Stimulated activated CD8-positive, alpha-beta memory T cell treated with anti-CD3 and anti-CD28 coated beads, Interleukin-15, amount 100 ng/mL, for 1 hour (primary cell): ENCODE results near the gene MRPL41.
"Not testable (repeated sequence)": the region's sequence is repeated elsewhere in the genome, so short reads cannot be mapped to it uniquely, and the experiment has no call there.

Source experiments
- DNase-seq: peaks from one replicate; pipeline ENCODE4 v3.0.0-alpha.2; 2020; ENCODE audit warnings: low read depth

The MRPL41 gene

DNA sequence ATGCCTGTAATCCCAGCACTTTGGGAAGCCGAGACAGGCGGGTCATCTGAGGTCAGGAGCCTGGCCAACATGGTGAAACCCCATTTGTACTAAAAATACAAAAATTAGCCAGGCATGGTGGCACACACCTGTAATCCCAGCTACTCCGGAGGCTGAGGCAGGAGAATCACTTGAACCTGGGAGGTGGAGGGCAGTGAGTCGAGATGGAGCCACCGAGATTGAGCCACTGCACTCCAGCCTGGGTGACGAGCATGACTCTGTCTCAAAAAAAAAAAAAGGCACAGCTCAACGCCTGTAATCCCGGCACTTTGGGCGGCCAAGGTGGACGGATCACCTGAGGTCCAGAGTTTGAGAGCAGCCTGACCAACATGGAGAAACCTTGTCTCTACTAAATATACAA, 2.0 kb downstream of the MRPL41 start:
- not testable (repeated sequence) for DNase-seq

DNA sequence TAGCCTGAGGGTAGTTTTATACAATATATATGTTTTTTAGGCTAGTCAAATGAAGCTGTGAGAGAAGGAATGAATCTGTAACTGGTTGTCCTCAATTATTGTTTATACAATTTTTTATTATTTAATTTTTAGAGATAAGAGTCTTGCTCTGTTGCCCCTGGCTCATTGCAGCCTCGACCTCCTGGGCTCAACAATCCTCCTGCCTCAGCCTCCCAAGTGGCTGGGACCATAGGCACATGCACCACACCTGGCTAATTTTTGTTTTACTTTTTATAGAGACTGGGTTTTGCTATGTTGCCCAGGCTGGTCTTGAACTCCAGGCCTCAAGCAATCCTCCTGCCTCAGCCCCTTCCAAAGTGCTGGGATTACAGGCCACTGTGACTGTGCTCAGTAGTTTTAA, 2.7 kb downstream of the MRPL41 start:
- no peak for DNase-seq

DNA sequence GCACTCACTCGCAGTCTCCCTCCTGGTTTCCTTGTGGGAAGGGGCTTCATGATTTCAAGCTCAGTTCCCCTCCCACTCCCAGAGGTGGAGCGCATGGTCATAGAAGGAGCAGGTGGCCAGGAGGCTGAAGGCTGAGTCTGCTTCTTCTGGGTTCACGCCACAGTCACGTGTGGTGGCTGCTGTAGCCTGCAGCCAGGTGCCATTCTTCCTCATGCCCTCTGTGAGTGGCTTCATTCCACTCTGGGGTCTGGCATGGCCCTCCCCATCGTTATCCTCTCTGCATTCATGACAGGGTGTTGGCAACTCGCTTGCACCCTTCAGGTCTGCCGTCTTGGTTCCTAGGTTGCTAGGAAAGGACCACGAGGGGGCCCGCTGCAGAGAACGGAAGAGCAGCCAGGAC, 3.5 kb downstream of the MRPL41 start:
- no peak for DNase-seq

DNA sequence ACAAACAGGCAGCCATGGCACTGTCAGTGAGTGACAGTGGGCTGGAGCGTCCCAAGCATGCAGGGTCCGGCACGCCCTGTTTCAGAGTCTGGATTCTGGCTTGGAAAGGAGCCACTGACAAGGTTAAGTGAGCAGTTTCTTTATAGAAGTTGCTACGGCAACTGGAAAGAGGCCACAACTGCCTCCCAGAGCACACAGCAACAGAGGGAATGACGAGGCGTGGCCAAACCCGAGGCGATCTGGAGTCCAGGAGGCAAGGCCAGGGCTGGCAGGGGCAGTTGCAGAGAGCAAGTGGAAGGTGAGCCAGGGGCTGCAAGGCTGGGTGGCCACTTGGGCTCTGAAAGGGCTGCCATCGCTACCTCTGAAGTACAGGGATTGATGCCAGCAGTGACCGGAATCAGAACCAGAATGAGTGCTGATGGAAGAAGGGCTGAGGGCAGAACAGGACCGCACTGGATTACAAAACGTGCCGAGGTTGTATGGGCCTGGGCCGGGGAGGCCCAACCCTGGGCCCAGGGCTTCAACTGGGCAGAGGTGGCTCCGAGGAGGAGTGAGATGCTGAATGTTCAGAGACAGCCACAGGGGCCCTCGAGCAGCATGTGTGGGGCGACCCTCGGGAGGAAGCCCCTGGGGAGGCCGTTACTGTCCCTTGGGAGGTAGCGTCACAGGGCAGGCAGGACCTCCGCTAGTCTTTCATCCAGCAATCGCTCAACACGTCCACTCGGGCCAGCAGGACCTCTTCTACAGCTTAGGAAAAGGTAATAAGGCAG, 4.6 kb downstream of the MRPL41 start:
- DNase-seq, result no peak

DNA sequence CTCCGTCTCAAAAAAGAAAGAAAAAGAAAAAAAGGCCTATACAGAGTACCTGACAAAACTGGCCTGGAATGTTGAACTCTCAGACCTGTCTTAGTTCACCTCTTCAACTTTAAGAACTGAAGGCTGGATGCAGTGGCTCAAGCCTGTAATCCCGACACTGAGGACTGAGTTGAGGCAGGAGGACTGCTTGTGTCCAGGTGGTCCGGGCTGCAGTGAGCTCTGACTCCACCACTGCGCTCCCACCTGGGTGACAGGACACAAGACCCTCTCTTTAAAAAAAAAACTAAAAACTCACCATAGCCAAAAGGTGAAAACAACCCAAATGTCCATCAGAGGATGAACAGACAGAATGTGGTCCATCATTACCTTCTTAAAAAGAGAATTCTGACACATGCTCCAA, 6.4 kb downstream of the MRPL41 start:
- no peak for DNase-seq

DNA sequence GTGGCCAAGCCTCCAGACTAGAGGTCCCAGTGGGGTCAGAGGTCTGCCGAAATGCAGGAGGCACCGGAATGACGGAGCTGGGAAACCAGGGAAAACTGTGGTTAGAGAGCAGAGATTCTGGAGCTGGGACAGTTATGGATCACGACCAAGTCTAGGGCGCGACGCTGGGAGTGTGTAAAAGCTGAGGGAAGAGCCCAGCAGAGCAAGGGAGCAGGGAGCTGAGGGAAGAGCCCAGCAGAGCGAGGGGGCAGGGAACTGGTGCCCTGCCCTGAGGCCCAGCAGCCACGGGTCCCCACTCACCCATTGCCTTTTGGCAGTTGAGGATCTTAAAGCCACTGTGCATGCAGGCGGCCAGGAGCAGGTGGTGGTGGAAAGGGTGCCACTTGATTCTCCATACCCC, 12.5 kb downstream of the MRPL41 start:
- no peak for DNase-seq

DNA sequence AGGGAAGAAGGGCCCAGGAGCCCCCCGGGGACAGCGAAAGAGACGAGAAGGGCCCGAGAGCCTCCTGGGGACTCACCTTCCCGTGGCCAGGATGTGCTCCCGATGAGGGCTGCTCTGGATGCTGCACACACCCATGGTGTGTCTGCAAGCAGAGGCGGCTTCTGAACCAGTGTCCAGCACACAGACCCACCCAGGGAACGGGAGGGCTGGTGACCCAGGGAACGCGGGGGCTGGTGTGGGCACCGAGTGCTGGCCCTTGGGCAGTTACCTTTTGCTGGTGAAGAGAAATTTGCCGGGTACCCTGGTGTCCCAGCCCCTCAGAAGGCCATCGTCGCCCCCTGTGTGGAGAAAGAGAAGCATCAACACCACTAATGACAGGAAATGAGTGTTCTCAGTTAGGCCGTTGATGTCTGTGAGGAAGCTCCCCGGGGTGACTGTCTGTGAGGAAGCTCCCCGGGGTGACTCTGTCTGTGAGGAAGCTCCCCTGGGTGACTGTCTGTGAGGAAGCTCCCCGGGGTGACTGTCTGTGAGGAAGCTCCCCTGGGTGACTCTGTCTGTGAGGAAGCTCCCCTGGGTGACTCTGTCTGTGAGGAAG, 13.2 kb downstream of the MRPL41 start:
- DNase-seq, result no peak

DNA sequence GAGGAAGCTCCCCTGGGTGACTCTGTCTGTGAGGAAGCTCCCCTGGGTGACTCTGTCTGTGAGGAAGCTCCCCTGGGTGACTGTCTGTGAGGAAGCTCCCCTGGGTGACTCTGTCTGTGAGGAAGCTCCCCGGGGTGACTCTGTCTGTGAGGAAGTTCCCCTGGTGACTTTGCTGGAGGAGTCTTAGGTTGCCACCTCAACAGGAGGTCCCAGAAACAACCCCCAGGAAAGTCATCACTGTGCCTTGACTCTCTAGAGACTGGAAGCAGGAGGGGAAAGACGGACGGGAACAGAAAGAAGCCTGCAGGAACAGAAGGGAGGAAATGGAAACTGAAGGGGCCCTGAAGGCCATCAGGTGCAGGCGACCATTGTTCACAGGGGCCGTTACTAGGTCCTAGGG, 16.8 kb downstream of the MRPL41 start:
- not testable (repeated sequence) for DNase-seq

DNA sequence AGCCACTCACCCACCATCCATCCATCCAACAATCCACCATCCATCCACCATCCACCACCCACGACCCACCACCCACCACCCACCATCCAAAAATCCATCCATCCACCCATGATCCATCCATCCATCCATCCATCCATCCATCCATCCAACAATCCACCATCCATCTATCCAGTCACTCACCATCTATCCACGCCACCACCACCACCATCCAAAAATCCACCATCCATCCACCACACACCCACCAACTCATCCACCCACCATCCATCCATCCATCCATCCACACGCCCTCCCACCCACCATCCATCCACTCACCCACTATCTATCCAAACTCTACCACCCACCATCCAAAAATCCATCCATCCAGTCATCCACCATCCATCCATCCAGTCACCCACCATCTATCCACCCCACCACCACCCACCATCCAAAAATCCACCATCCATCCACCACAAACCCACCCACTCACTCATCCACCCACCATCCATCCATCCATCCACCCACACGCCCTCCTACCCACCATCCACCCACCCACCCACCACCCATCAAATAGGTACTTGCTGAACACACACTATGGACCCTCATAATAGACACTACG, 18.0 kb downstream of the MRPL41 start:
- DNase-seq, result no peak

DNA sequence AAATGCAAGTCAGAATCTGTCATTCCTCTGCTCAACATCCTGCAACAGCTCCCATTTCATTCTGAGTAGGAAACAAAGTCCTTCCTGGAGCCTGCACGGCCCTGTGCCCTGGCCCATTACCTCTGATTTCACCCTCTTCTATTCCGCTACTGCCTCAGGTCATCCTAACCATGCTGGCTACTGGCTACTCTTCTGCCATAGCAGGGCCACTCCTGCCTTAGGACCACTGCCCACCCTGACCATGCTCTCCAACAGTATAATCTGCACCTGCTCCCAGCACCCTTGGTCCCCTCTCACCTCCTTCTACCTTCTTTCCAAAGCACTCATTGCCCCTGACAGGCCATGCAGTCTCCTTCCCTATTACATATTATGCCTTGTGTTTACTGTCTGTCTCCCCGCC, 18.9 kb downstream of the MRPL41 start:
- DNase-seq, result no peak

DNA sequence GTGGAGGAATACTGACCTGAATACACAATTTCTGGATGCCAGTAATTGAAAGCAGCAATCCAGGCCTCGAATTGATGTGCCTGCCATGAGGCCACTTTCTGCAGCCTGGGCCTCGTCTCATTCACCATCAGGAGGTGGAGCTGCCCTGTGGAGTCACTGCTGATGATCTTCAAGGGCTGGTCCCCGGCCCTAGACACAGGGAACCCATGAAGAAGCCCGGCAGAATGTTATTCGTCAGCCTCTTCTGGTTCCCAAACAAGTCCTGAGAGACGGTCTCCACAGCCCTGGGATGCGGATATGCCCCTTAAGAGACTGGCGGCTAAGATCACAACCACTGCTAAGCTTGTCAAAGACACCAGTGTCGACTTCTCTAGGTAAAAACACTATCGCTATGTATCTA, 22.5 kb downstream of the MRPL41 start:
- no peak for DNase-seq

DNA sequence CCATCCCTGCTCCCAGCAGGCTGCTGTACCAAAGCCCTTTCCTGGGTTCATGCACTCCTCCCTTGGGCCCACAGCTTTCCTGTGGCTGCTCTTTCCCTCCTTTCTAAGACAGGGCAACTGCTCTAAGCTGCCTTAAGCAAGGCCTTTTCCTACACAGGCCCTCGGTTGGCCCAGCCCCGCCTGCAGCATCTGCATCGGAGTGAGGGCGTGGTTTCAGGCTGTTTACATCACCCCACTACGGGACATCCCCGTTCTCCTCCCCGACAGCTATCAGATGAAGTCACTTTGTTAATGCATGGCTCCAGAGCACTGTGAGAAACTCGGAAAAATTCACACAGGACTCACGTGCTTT, 23.7 kb downstream of the MRPL41 start:
- DNase-seq, result no peak

DNA sequence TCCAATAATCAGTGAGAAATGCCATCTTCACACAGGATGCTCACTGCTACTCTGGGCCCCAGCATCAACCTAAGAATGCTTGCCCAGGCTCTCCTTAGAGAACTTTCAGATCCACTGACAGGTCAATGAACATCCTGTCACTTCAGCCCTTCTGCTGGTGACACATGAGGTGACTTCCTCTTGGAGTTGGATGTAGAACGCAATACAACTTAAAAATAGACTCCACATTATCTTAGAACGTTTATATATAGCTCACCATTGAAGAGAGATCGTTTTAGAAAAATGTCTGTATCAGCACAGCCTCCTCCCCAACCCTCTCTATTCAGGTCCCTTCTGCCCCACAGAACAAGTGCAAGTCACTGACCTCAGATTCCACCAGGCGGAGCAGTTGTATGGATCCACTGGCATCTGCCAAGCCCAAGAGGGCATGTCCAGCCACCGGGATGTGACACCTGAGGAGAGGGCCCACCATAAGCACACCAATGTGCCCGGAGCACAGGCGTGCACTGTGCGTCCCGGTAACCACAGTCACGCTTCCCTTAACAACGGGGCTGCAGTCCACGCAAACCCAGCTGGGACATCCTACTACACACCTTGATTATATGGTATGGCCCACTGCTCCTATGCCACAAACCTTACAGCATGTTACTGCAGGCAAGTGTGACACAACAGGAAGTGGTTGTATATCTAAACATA, 24.2 kb downstream of the MRPL41 start:
- no peak for DNase-seq

DNA sequence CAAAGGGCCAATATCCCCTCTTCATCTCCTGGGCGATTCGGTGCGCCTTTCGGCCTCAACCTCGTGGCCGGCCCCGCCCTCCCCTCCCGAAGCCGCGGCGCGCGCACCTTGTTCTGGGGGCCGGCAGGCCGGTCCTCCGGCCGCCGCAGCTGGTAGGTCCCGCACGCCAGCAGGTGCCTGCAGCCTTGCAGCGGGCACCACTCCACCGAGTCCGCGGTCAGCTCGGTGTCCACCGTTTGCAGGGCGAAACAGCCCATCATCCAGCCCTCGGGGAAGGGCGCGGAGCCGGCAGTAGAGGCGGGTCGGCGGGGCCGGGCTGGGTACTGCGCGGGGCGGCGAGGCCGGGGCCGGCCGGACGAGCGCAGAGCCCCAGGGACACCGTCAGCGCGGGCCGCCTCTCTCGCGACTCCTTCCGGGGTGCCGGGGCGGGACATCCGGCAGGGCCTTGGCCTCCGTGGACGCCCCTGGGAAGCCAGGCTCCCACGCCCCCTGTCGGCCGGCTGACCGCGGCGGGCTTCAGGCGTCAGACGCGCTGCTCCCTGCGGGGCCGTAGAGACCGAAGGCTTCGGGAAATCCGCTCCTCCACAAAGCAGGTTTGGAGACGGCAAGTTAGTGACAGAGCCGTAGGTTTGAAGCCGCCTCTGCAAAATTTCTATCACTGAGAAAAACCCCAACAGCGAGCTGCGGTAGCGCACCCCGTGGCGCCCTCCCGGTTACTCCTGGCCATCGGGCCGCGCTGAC, 27.0 kb downstream of the MRPL41 start, which contains the start of gene DPH7:
Gene DPH7, minus strand, starts transcription at position 408 of the 741 bp plus-strand sequence. Its CDS starts 148 bp downstream, at position 260.
- peak; percentile 96 for DNase-seq

DNA sequence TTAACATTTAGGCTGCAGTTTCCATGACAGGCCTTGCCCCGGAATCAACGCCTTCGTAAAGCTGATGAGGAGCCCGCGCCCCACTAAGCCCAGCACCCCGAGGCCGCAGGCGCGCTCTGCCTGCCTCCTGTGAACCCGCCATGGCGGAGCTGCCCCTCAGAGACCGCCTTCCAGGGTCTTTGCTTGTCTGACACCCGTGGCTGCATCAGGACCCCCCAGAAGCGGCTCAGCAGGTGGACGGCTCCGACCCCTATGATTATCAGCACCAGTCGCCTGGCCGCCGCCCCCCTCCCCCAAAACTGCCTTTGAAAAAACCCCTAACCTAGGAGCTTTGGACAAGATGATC, 27.6 kb downstream of the MRPL41 start:
- DNase-seq, result no peak

DNA sequence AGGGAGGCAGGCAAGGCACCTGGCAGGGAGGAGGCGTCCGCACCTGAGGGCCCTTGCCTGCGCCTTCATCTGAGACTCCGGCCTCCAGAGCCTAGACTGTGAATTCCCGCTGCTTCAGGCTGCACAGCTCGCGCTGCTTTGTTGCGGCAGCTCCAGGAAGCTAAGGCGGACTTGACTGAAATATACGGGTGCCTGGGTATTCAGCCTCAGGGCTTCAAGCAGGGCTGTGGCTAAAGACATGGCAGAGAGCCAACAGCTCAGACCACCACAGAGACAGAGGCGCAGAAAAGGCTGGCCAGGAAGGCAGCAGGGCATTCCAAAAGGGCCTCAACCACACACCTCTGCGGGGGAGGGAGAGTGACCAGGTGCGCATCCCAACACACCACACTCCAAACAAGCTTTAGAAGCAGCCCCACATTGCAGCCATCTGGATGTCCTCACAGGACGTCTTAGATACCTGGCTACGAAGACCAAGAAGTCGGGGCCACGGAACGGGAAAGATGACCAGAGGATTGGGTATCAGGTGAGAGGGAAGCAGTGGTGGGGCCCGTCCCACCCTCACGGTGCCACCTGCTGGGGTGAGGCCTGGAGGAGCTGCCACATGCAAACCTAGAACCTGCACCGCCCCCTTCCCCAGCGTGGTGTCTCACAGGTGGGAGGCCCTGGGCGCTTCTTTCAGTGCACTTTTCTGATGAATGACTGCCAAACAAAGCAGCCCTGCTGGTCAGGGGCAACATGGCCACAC, 28.7 kb downstream of the MRPL41 start:
- no peak for DNase-seq

DNA sequence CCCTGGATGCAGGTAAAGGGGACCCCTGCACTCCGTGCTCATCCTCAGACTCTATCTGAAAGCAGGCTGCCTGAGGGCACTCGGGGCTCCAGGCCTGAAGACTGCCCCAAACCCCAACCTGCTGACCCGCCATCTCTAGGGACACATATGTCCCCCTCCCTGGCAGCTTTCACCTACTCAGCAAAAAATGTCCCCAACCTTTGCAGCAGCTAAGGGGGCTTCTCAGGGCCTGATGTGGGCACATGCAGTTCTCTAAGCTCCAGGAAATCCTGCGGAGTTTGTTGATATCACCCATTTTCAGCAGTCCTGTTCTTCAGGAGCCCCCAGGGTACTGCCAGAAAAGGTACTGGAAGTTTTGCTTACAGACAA, 29.3 kb downstream of the MRPL41 start:
- no peak for DNase-seq

DNA sequence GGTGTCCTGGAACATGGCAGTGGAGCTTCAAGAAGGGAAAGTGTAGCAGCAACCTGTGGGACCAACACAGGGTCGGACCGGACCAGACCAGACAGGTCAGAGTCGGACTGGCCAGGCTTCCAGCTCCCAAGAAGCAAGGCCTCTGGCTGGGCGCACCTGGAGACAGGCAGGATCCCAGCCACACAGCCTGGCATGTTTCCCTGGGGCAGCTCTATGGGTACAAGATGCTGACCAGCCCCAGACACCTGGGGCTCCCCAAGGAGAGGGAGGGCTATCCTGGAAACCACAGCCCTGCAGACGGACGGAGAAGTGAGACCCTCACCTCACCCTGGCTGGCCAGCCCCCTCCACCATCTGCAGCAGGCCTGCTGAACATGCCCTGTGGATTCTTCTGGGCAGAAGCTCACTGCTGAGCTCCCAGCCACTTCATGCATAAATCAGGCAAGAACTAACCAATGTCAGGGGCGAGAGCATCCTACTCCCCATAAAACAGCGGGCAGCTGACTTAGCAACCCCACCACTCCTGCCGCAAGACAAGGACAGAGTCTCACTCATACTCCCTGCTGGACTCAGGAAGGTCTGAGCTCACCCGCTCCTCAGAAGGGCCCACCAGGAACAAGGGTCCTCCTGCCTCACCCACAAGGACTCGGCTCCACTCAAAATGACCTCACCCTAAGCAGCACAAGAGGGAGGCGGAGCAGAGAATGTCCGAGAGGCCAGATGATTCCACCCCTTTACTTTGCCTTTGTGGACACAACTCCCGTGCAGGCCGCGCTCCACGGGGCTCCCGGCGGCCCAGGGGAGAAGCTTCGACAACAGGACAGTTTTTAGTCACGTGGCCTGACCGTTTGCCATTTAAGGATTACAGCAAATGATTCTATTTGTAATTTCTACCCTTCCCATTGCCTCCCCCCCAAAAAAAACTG, 29.9 kb downstream of the MRPL41 start:
- no peak for DNase-seq

DNA sequence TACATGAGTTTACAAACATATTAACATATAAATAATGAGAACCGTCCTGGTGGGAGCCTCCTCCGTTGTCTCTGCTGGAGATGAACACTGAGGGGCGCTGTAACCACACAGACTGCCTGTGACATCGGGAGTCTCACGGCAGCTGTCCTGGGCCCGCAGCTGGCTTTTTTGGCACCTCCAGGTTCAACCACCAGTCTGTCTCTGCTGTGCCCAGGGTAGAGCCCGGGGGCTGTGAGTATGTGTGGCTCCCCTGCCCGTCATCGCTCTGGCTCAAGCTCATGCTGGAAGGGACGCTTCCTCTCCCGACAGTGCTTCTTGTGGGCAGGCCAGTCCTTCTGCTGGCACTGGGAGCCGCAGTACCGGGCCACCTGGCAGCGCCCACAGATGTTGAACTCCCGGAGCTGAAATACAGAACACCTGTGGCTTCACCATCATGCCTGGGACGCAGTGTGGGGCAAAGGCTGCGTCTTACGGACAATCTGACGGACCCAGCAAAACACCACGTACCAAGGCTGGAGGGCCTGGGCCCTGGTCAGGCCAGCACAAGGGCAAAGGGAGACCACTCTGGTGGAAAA, 30.7 kb downstream of the MRPL41 start:
- DNase-seq, result no peak

DNA sequence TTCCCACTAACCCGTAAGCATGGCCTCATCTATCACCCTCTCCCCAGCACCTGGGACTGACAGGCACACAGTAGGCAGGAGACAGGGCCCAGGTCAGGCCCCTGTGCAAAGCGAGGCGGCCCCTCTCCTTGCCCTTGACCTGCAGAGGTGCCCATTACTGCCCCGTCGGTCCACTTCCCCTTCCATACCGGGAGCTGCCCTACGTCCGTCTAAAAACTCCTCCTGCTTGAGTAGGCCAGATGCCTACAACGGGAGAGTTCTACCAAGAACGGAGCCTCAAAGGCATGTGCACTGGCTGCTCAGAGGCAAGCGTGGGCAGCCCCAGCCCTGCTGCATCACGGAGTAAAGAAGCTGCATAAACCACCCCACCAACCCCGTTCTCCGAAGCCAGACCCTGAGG, 31.7 kb downstream of the MRPL41 start:
- DNase-seq, result no peak
